H1 (cell line): ENCODE results near the gene TOP2A. TPM values are rescaled to one million over a fixed set of nuclear protein-coding genes. Genes with fewer than 3 reads are reported as not detected.

Experiments
- CTCF ChIA-PET: fragments of 300-600 bp; sonication (Branson Sonifier 250); formaldehyde crosslinking; loops from one replicate; lab custom pipeline; 2021; ENCODE audit not compliant: partially characterized antibody; lab: Charles Lee
- POLR2A ChIA-PET: fragments of 300-600 bp; sonication (Branson Sonifier 250); formaldehyde crosslinking; loops from one replicate; lab custom pipeline; 2021; ENCODE audit warnings: inconsistent platforms; ENCODE audit not compliant: partially characterized antibody; lab: Charles Lee
- DNase-seq, 2 experiments: peaks; one replicate each; pipeline versions ENCODE4 v3.0.0 to v3.0.0-alpha.2; 2010 to 2022; ENCODE audit warnings: low spot score in 2 of 2, low read depth in 1 of 2, mixed read lengths in 1 of 2
- FAIRE-seq: peaks from 2 replicates; lab custom pipeline; 2011; peaks lifted over from hg19 to GRCh38; lab: Jason Lieb, UNC
- H2AFZ ChIP-seq: 2 replicates; pipeline ENCODE4 v1.8.1; 2012; ENCODE audit warnings: low read length, inconsistent platforms
- H2AK5ac ChIP-seq: 2 replicates; pipeline ENCODE4 v1.6.1; 2013; ENCODE audit warnings: low read depth, low read length
- H2BK120ac ChIP-seq: replicated peaks from 2 replicates; pipeline ENCODE3; 2013; ENCODE audit warnings: low read depth, low read length, inconsistent platforms
- H2BK12ac ChIP-seq: 2 replicates; pipeline ENCODE4 v1.6.1; 2013; ENCODE audit warnings: low read depth, low read length
- H2BK15ac ChIP-seq: 2 replicates; pipeline ENCODE4 v1.6.1; 2013; ENCODE audit warnings: low read length
- H2BK20ac ChIP-seq: 2 replicates; pipeline ENCODE4 v1.6.1; 2013; ENCODE audit warnings: low read length
- H2BK5ac ChIP-seq: 2 replicates; pipeline ENCODE4 v1.6.1; 2013; ENCODE audit warnings: low read depth, low read length
- H3K14ac ChIP-seq: 2 replicates; pipeline ENCODE4 v1.6.1; 2013; ENCODE audit warnings: inconsistent platforms; ENCODE audit not compliant: insufficient read length
- H3K18ac ChIP-seq: 2 replicates; pipeline ENCODE4 v1.6.1; 2013; ENCODE audit warnings: low read length; ENCODE audit errors: extremely low read depth
- H3K23ac ChIP-seq: 2 replicates; pipeline ENCODE4 v1.6.1; 2013; ENCODE audit warnings: inconsistent platforms; ENCODE audit not compliant: insufficient read length
- H3K23me2 ChIP-seq: 2 replicates; pipeline ENCODE4 v1.6.1; 2013; ENCODE audit warnings: low read depth, low read length
- H3K27ac ChIP-seq: 2 replicates; pipeline ENCODE4 v1.6.1; 2011; ENCODE audit warnings: low read depth, low read length, inconsistent platforms
- H3K27me3 ChIP-seq, 4 experiments: replicated peaks in 1 of 4; 1 replicate in 1 of 4; 2 replicates in 3 of 4; pipeline versions ENCODE4 v1.6.1 to v1.8.1; 2011 to 2013; ENCODE audit warnings: low read length in 3 of 4, mild to moderate bottlenecking in 3 of 4, inconsistent platforms in 2 of 4, mixed read lengths in 2 of 4, moderate library complexity in 1 of 4; ENCODE audit not compliant: control insufficient read depth in 3 of 4, insufficient read depth in 3 of 4; ENCODE audit errors: extremely low read depth in 1 of 4
- H3K36me3 ChIP-seq, 4 experiments: 2 replicates each; pipeline versions ENCODE4 v1.6.1 to v1.8.1; 2011 to 2013; ENCODE audit warnings: mild to moderate bottlenecking in 4 of 4, low read length in 3 of 4, moderate library complexity in 2 of 4, control low read depth in 1 of 4, inconsistent platforms in 1 of 4; ENCODE audit not compliant: insufficient read depth in 4 of 4, control insufficient read depth in 2 of 4
- H3K4ac ChIP-seq: replicated peaks from 2 replicates; pipeline ENCODE3; 2013; ENCODE audit warnings: low read length, low read depth, mixed read lengths, inconsistent platforms; ENCODE audit not compliant: insufficient read length
- H3K4me1 ChIP-seq, 4 experiments: replicated peaks in 1 of 4; 1 replicate in 1 of 4; 2 replicates in 3 of 4; pipeline versions ENCODE4 v1.6.1 to v1.8.1; 2011 to 2013; ENCODE audit warnings: low read length in 3 of 4, inconsistent platforms in 2 of 4, mixed read lengths in 1 of 4; ENCODE audit not compliant: insufficient read depth in 4 of 4, control insufficient read depth in 3 of 4
- H3K4me2 ChIP-seq, 2 experiments: 2 replicates each; pipeline versions ENCODE4 v1.6.1 to v1.8.1; 2011 to 2013; ENCODE audit warnings: low read depth in 2 of 2, low read length in 2 of 2, control low read depth in 1 of 2, inconsistent platforms in 1 of 2, mild to moderate bottlenecking in 1 of 2; ENCODE audit not compliant: insufficient read depth in 1 of 2
- H3K4me3 ChIP-seq, 4 experiments: fragments of 200-600, 300-600 bp in 1 of 4; sonication (generic), shearing (Covaris generic), sonication (Bioruptor Twin) in 1 of 4; 2 replicates each; pipeline versions ENCODE4 v1.5.1 to v1.8.1; 2011 to 2016; ENCODE audit warnings: low read length in 4 of 4, low read depth in 3 of 4, control low read depth in 2 of 4, inconsistent platforms in 2 of 4, mild to moderate bottlenecking in 2 of 4, mixed read lengths in 1 of 4, moderate library complexity in 1 of 4; ENCODE audit not compliant: insufficient read depth in 2 of 4; ENCODE audit errors: extremely low read depth in 1 of 4
- H3K56ac ChIP-seq: replicated peaks from 2 replicates; pipeline ENCODE3; 2013; ENCODE audit warnings: low read depth, mild to moderate bottlenecking, mixed read lengths, low read length, inconsistent platforms; ENCODE audit not compliant: insufficient read length
- H3K79me1 ChIP-seq: 2 replicates; pipeline ENCODE4 v1.6.1; 2013; ENCODE audit warnings: low read depth, low read length, control low read depth
- H3K79me2 ChIP-seq, 2 experiments: 2 replicates each; pipeline versions ENCODE4 v1.6.1 to v1.8.1; 2012 to 2013; ENCODE audit warnings: low read length in 2 of 2, mild to moderate bottlenecking in 2 of 2, inconsistent platforms in 1 of 2; ENCODE audit not compliant: insufficient read depth in 2 of 2, control insufficient read depth in 1 of 2
- H3K9ac ChIP-seq, 4 experiments: replicated peaks in 1 of 4; 1 replicate in 1 of 4; 2 replicates in 3 of 4; pipeline versions ENCODE4 v1.6.1 to v1.8.1; 2011 to 2013; ENCODE audit warnings: low read depth in 3 of 4, low read length in 3 of 4, control low read depth in 2 of 4, mild to moderate bottlenecking in 2 of 4, moderate library complexity in 2 of 4, inconsistent platforms in 1 of 4; ENCODE audit errors: extremely low read depth in 1 of 4
- H3K9me3 ChIP-seq, 2 experiments: 2 replicates each; pipeline versions ENCODE4 v1.6.1 to v1.8.1; 2012 to 2013; ENCODE audit warnings: mild to moderate bottlenecking in 2 of 2, moderate library complexity in 2 of 2, control low read depth in 1 of 2, inconsistent platforms in 1 of 2, low read depth in 1 of 2, low read length in 1 of 2, mixed read lengths in 1 of 2; ENCODE audit not compliant: insufficient read depth in 2 of 2
- H4K20me1 ChIP-seq, 2 experiments: replicated peaks in 1 of 2; 2 replicates each; pipeline versions ENCODE3 to v1.8.1; 2011 to 2013; ENCODE audit warnings: inconsistent platforms in 2 of 2, low read length in 2 of 2, mild to moderate bottlenecking in 1 of 2; ENCODE audit not compliant: insufficient read depth in 2 of 2, control insufficient read depth in 1 of 2
- H4K5ac ChIP-seq: 2 replicates; pipeline ENCODE4 v1.6.1; 2013; ENCODE audit warnings: low read length, low read depth, mixed read lengths, inconsistent platforms; ENCODE audit not compliant: insufficient read length
- H4K8ac ChIP-seq: 2 replicates; pipeline ENCODE4 v1.8.0; 2013; ENCODE audit warnings: mild to moderate bottlenecking, moderate library complexity, low read length, inconsistent platforms; ENCODE audit not compliant: insufficient read depth; ENCODE audit errors: extremely low read depth
- H4K91ac ChIP-seq: replicated peaks from 2 replicates; pipeline ENCODE3; 2013; ENCODE audit warnings: low read length, mixed read lengths, inconsistent platforms; ENCODE audit not compliant: insufficient read length
- ATF3 ChIP-seq: IDR thresholded peaks from 2 replicates; pipeline ENCODE4 v1.6.1; 2011; ENCODE audit warnings: low read depth, mild to moderate bottlenecking, low read length; ENCODE audit not compliant: insufficient read depth
- BACH1 ChIP-seq: IDR thresholded peaks from 2 replicates; pipeline ENCODE4 v1.6.1; 2012; ENCODE audit warnings: low read length, improper control_type of control experiment
- BCL11A ChIP-seq, 2 experiments: IDR thresholded peaks; one replicate each; pipeline ENCODE4 v1.6.1; 2011; ENCODE audit warnings: low read depth in 2 of 2, low read length in 2 of 2, mild to moderate bottlenecking in 2 of 2
- CHD2 ChIP-seq: IDR thresholded peaks from 2 replicates; pipeline ENCODE4 v1.6.1; 2012; ENCODE audit warnings: low read length, improper control_type of control experiment
- CREB1 ChIP-seq: IDR thresholded peaks from 2 replicates; pipeline ENCODE4 v1.6.1; 2012; ENCODE audit warnings: inconsistent platforms
- CTBP2 ChIP-seq: IDR thresholded peaks from 2 replicates; pipeline ENCODE4 v1.7.0; 2011; ENCODE audit warnings: borderline replicate concordance, mild to moderate bottlenecking, moderate library complexity, mixed read lengths, low read length; ENCODE audit not compliant: insufficient read depth, insufficient read length
- KDM4A ChIP-seq: IDR thresholded peaks from one replicate; pipeline ENCODE4 v1.7.1; 2012; ENCODE audit warnings: low read depth, mild to moderate bottlenecking, moderate library complexity, low read length, inconsistent platforms; ENCODE audit not compliant: severe bottlenecking
- RBBP5 ChIP-seq: IDR thresholded peaks from 2 replicates; pipeline ENCODE4 v1.7.1; 2012; ENCODE audit warnings: low read depth, mild to moderate bottlenecking, inconsistent platforms, low read length, moderate library complexity, borderline replicate concordance
- SIRT6 ChIP-seq: IDR thresholded peaks from one replicate; pipeline ENCODE4 v1.7.1; 2012; ENCODE audit warnings: low read length, inconsistent platforms
- SP2 ChIP-seq: IDR thresholded peaks from 2 replicates; pipeline ENCODE4 v1.6.1; 2012; ENCODE audit warnings: mild to moderate bottlenecking, low read length, inconsistent platforms
- SRF ChIP-seq: IDR thresholded peaks from 2 replicates; pipeline ENCODE4 v1.6.1; 2011; ENCODE audit warnings: mild to moderate bottlenecking, low read depth, low read length, moderate library complexity
- TCF12 ChIP-seq: IDR thresholded peaks from 2 replicates; pipeline ENCODE4 v1.6.1; 2011; ENCODE audit warnings: low read depth, mild to moderate bottlenecking, low read length
- WGBS, 2 experiments: shearing (Covaris generic) in 1 of 2; methylation state at CpG; one replicate each; pipeline versions ENCODE4 v1.1.6 to v1.1.7; 2013 to 2015; ENCODE audit warnings: low lambda C conversion rate in 2 of 2, mixed read lengths in 2 of 2, inconsistent platforms in 1 of 2, low coverage in 1 of 2, missing lambda C conversion rate in 1 of 2; ENCODE audit not compliant: insufficient replicate concordance in 2 of 2, insufficient coverage in 1 of 2, insufficient read length in 1 of 2; ENCODE audit errors: extremely low coverage in 1 of 2, missing lambda C conversion rate in 1 of 2; 5-methylcytosine and 5-hydroxymethylcytosine counted together
- polyA plus RNA-seq, 7 experiments: library from polyadenylated mRNA; depleted of rRNA in 3 of 7; stranded (reverse) in 5 of 7; unstranded in 2 of 7; fragments of >200 nt in 5 of 7; fragments of 200-250 nt in 2 of 7; gene quantifications; 1 replicate in 5 of 7; 2 replicates in 1 of 7; 4 replicates in 1 of 7; pipeline versions ENCODE4 v1.2.1 to v1.2.3, GENCODE V29; 2011 to 2013; ENCODE audit warnings: missing spikeins in 2 of 7, mixed read lengths in 2 of 7
- total RNA-seq: library from RNA; stranded (reverse); fragmentation: NEBNext Ultra II Directional; extraction: Animal tissue kit (Norgen Biotek cat#: 25700); gene quantifications from 2 replicates; pipeline ENCODE4 v1.2.1, GENCODE V29; 2021

Gene TOP2A
- total and polyA plus RNA-seq, 2 of the 8 experiments (the other 6 are each of a cell fraction or from before 2014, with no cell fraction given) = 83.1 to 291 TPM

- Histone ChIP-seq H2AK5ac (peak overlapping the region; percentile 86; the same call in 1 of the 2 replicates), H3K4me2 (no peak overlapping the region), H3K18ac (peak overlapping the region; percentile 71; the same call in 1 of the 2 replicates), H3K9me3 (no peaks in the 10 kb centered on the region), H3K23me2 (no peaks in the 10 kb centered on the region; the same call in 1 of the 2 replicates), H3K14ac (no peak overlapping the region), H2BK12ac (peak overlapping the region; percentile 71; the same call in 1 of the 2 replicates), H4K91ac (peak overlapping the region; percentile 5), H4K20me1 (no peaks in the 10 kb centered on the region), H3K56ac (no peak overlapping the region), H2BK5ac (no peak overlapping the region; the same call in 1 of the 2 replicates), H3K79me1 (no peaks in the 10 kb centered on the region), H3K23ac (no peak overlapping the region), H3K4me1 (peaks cover 2 to 39% (median 16%) of the 10 kb centered on the region in 4 experiments), H2AFZ (no peak overlapping the region), H2BK120ac (no peak overlapping the region), H4K8ac (0 out of 2 replicates have a peak overlapping the region, but pooled peaks have one; percentile 53), H2BK15ac (no peak overlapping the region; the same call in 1 of the 2 replicates), H3K27ac (no peak overlapping the region), H3K27me3 (no peaks in the 10 kb centered on the region), H3K4ac (peak overlapping the region; percentile 22), H2BK20ac (no peak overlapping the region), H4K5ac (no peak overlapping the region), H3K9ac (peak overlapping the region in 1 of 4 experiments; percentile 32; a peak in 1 of 7 replicates), H3K36me3 (peaks cover 0 to 2% (median 0%) of the 10 kb centered on the region in 4 experiments; a peak in 1 of 8 replicates), H3K4me3 (no peak overlapping the region), H3K79me2 (no peaks in the 10 kb centered on the region)
- ChIA-PET POLR2A (interaction anchor here (1.3 to 3.0 kb wide), 6 partner anchors 8 to 33 kb away, joined by 3 to 20 read pairs (median 7); partner anchors contain the start of gene IGFBP4), CTCF (interaction anchor here (1.9 to 34.1 kb wide), 4 partner anchors 1 to 70 kb away, joined by 17 to 739 read pairs (median 587); partner anchors contain the start of gene IGFBP4)
- FAIRE-seq (no peak), DNase-seq (no peak)
- 92% methylated on average over 12 of the region's 12 CpGs; no CpG with 5 or more reads in 1 of the 2 experiments for WGBS, 2 experiments
- TF ChIP-seq TCF12 (no peak), CTBP2 (no peak), SRF (no peak), SP2 (no peak), ATF3 (no peak), SIRT6 (no peak), BCL11A (IDR thresholded peaks at IDR 0.05; ENCODE audit: low read depth in 2 of 2, low read length in 2 of 2) (no peak), RBBP5 (no peak), KDM4A (no peak), BACH1 (no peak), CREB1 (no peak), CHD2 (no peak)
These were observed 44.1 kb upstream of the TOP2A start for GRCh38 chr17:40461732-40462342.
